GM03348 (cell line): ENCODE measurements around the gene DCLK1.
"Not testable (repeated sequence)": the region's sequence is repeated elsewhere in the genome, so short reads cannot be mapped to it uniquely, and the experiment has no call there.

Source experiments
- DNase-seq: peaks from one replicate; pipeline ENCODE4 v3.0.0; 2012; ENCODE audit warnings: low spot score

DCLK1 gene

DNA sequence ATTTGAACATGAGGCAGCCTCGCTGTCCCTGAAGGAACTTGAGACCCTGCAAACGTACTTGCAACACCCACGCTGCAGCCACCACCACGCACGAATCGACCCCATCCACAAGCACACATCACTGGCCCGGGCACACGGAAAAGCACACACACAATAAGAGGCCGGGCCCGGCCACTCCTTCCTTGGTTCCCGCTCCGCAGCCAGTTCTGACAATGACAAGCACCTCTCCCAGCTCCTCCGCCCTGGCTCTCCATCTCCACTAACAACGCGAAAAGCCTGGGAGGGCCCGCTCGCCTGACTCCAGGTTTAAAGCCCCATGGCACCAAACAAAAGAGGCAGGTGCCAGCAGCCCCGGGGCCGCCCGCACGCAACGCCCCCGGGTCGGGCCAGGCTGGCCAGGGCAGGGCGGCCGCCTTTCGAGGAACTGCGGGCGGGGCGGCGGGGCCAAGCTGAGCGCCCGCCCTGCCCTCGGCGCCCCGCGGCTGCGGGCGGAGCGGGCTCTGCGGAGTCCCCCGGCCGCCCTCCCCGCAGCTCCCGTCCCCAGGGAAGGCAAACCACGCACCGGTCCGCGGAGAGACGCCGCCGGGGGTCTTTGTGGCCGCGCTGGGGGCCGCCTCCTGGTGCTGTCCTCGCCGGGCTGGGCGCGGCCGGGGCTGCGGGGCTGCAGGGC is 495 bp downstream of the DCLK1 start:
- DNase-seq, result peak; percentile 42

DNA sequence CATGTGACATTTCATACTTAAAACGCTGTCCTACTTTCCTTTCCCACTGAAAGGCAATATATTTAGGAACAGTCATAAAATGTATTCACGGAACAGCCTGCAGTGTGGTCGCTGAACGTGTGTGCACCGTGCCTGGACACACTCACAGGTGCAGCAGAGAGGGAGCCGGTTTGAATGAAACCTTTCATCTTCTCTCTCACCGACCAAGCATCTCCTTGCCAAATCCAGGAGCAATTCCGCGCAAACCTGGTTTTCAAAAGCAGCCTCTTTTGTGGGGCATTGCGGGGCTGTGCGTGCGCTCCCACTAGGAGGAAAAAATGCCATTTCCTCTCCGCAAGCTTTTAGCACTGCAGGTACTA is 1.0 kb downstream of the DCLK1 start:
- no peak for DNase-seq

DNA sequence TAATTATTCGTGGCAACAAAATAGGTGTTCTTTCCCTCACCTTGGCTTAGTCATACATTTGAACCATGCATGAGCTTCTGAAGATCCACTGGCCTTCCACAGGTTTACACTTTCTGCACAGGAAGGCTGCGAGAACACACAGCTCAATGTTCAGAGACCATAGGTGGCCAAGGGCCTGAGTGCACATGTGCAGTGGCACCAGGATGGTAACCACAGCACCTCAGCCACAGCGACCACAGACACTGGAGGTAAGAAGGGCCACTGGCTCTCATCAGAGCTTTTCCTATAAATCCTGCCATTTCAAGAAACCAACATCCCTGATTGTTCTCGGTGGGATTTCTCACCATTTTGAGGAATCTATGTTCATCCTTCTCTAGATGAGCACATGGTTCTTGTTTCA is 1.6 kb downstream of the DCLK1 start:
- no peak for DNase-seq

DNA sequence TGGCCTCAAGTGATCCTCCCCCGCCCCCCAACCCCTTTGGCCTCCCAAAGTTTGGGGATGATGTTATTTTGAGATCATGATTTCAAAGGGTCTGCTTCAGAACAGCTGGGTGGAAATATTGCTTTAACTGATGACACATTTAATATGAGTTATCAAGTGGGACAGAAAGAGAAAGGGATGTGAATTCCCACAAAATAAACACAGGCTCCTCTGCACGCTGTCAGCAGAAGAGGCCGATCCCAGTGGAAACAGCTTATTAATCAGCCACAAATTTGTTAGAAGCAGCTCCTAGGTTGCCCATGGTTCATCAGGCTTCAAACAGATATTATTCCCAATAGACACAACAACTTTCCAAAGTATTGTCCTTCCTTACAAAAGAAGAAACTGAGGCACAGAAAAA is 4.7 kb downstream of the DCLK1 start:
- no peak for DNase-seq

DNA sequence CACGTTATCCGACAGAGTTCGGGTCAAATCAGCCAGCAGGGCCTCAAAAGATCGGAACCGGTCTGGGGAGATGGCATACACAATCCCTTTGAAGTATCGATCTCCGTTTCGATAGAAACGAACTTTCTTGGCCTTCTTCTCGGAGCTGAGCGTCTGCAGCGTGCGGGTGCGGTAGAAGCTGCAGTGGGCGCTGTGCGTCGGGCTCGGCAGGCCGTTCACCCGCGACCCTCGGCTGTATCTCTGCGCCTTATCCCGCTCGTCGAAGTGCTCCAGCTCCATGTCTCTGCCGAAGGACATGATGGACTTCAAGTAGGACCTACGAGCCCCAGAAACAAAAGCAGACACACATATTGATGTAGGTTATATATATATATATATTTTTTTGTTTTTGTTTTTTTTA is 5.3 kb downstream of the DCLK1 start:
- DNase-seq, result no peak

DNA sequence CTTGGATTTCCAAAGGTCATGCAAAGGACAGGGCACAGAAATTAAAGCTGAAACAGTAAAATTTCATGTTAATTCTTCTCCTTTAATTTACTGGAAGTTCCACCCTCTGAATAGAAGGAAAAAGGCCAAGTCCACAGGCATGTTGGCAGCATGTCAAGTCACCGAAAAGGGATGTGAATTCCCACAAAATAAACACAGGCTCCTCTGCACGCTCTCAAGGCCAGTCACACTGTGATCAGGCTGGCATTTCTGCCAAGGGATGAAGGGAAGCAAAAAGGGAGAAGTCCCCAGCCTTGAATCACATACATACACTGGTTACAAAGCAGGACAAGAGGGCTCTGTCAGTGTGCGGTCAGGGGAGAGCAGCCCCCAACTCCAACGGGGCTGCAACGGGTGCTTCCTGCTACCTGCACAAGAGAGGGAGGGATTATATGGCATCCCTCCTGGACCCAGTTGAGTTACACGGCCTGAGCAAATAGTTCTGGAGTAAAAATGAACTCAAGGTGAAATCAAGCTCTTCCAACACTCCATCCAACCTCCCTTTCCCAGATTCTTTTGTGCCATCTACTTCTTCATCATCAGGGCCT is 6.9 kb downstream of the DCLK1 start:
- peak; percentile 26 for DNase-seq

DNA sequence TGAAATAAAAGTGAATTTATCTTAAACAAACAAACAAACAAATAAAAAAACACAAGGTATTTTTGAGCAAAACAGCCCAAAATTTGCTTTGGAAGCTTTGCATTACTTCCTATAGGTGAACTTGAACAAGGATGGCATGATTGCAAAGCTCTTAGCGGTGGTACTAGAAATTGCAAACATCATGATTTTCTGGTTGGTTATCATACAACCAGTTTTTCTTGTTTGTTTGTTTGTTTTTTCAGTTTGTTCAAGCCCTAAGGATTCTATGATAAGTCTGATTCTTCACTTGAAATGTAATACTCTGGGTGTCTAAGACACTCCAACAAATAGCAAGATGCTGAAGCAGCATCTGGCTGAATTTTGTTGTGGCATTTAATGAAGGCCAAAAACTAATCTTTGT is 15.9 kb downstream of the DCLK1 start:
- DNase-seq, result no peak

DNA sequence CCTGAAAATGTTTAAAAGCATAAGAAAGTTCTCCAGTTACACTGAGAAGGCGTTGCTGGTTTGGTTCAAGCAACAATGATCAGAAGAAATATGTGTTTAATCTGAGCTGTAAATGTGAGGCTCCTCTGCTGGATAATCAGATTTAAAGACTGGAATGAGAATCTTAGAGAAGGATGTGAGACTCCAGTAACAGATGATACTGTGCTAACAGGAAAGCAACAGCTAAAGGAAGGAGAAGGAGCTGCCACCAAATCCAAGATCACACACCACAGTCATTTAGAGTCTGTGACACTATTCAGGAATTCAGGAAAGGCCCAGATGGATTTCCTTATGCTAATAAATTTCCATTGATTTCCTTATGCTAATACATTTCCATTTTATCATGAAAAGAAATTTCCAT is 16.9 kb downstream of the DCLK1 start:
- DNase-seq, result no peak

DNA sequence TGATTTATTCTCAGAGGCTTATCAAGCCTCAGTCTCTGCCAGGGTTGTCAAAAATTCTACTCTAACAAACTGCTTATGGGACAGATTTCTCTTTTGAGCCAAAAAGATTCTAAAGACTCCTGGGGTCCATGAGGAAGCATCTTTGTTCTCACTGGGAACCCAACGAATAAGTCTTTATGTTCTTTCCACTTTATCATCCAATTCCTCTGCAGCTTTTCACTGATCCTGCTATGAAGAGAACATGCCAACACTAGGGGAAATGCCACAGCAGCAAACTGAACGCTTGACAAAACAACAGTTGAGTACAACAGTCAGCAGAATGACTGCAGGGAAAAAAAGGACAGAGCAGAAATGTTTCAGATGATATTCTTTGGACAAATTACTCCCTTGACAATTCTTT is 22.2 kb downstream of the DCLK1 start:
- DNase-seq, result no peak

DNA sequence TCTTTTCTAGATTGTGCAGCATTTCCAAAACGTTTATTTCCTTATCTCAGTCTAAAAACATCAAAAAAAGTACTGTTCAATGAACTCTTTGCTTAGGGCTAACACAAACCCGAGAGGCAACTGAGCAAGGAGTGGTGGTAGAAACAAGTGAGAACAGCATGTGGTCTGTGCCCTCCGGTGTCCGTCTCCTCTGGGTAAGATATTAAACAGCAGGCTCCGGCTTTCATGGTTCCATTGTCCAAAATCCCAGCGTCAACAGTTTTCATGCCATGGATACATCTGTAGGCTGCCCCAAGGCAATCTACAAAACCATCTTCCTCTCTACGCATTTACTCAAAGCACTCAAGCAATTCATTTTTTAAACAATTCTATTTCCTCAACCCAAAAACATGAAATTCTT is 22.8 kb downstream of the DCLK1 start:
- DNase-seq, result no peak

DNA sequence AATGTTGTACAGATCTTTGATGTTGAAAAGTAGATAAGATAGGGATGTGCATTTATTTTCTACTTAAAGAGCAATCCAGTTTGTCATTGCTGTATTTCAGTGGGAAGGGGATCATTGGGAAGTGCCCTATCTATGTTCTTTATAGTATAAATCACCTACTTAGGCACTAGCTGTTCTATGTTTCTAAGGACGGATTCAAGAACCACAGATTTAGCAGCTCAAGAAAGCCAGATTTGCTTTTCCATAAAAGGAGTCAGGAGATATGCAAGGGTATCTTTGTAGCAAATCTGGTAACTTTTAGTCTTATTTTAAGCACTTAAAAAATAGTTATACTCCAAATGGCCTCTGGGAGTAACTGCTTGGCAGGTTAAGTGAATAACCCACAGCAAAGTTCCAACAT is 23.7 kb downstream of the DCLK1 start:
- no peak for DNase-seq

DNA sequence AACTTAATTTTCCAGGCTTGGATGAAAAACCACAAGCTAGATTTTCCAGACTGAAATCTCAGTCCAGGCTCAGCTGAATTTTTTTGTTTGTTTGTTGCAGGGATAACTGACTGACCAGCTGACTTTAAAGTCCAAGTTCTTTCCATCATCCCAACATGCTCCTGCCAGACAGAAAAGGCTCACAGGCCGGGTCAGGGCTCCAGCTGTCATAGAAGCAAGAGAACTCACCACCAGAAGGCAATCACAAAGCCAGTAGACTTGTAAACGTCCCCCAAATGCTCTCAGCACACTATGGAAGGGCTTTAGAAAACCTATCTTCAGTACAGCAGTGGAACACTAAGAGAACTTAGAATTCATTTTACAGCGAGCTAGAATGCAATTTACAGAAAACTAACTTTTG is 25.5 kb downstream of the DCLK1 start:
- no peak for DNase-seq

DNA sequence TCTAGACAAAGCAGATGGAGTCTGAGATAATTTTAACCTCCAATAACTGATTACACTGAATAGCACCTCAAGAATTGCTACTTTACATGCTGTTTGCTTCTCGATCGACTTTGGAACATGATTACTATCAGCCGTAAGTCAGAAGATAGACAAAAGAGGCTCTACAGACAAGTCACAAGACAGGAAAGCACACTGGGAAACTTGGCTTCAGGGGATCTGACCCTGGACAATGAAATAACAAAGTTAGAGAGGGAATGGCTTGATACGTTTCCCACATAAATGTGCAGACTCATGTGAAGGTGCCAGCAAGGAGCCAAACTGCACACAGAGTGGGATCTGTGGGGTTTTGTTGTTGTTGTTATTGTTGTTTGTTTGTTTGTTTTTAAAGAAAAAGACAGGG is 28.5 kb downstream of the DCLK1 start:
- no peak for DNase-seq

DNA sequence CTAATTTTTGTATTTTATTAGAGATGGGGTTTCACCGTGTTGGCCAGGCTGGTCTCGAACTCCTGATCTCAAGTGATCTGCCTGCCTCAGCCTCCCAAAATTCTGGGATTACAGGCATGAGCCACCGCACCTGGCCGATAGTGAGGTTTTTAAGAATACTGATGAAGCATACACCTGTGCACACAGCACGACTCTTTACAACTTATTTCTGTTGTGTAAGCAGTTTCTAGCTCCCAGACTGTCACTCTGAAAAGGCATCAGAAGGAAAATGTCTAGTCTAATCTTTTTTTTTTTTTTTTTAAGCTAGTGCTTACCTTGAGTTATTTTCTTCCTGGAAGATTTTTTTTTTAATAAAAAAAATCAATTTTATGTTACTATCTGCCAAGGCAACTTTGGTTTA is 29.3 kb downstream of the DCLK1 start:
- DNase-seq, result not testable (repeated sequence)

DNA sequence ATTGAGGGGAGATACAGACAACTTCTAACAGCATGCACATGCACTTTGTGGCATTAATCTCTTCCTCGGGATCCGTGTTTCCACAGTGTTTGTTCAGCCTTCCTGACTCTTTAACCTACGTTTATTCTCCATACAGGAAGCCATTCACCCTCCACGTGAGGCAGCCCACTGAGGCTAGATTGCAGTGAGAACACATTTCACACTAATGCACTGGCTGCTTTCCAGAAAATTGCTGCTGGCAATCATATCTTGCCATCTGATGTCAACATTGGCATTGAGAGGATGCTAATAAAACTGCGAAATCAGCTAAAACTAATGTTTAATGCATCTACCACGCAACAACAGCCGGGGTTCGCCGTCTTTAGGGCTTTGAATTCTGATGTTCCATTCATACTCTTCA is 30.0 kb downstream of the DCLK1 start:
- DNase-seq, result no peak

DNA sequence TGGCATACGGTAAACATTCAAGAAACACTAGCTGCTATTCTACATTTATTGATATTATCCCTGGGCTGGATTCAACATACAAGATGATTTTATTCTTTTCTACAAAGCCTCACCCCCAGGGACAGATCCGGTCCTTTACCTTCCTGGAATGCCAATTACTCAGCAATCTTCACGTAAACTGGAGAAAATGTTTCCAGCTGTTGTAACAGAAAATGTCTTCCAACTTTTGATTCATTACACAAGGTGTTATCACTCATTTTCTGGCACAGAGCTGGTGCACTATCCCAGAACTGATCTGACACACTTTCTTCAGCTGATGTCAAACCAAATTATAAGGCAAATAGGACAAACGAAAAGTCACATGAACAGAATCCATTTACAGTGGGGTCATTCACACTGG is 33.1 kb downstream of the DCLK1 start:
- DNase-seq, result no peak

DNA sequence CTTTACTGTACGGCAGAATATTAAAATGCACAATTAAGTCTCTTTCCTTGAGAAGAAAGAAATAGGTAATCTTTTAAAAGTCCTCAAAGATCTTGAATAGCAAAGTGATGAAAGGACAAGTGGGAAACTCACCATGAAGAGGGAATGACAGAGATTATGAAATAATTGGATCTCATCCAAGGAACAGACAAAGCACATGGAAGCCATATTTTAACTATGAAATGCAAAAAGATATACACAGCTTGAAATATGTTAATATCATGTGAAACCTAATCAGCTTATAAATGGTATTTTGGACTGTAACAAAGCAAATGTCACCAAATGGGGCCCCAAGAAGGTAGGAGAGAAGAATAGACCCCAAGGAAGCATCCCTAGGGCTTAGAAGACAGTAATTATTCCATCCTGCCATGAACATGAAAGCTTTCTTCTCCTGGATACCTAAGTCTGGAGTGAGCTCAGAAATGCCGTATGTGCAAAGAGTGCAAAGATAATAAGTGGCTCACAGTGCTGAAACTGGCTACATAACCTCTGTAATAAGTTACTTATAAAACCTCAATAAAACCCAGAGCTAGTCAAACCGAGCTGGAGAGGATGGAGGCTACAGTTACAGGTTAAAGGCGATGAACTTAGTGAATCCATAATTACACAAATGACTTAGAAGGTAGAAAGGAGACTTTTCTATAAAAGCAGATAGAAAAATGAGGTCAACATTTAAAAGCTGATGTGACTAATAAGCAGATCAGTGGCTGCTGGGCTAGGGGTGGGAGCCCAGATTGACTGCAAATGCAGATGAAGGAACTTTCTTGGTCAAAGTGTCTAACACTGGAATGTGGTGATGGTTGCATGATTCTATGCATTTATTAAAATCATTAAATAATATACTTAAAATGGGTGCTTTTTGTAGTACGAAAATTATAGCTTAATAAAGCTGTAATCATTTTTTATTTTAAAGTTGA is 34.4 kb downstream of the DCLK1 start:
- DNase-seq, result no peak

DNA sequence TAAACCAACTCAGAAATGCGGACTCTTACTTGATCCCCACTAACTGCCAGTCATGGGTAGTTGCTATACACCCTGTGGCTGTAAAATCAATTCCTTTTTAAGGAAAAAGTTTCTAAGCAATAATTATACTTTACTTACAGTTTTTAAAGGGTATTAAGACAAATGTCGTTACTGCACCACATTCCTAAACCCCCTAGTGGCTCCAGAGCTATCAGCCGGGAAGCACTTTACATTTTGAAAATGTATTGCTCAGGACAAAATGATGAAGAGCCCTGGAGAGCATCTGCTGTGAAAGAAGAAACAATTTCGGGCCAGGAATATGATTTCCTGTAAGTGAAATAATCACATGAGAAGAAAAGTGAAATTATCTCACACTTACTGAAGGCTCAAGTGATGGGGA is 36.7 kb downstream of the DCLK1 start:
- DNase-seq, result no peak

DNA sequence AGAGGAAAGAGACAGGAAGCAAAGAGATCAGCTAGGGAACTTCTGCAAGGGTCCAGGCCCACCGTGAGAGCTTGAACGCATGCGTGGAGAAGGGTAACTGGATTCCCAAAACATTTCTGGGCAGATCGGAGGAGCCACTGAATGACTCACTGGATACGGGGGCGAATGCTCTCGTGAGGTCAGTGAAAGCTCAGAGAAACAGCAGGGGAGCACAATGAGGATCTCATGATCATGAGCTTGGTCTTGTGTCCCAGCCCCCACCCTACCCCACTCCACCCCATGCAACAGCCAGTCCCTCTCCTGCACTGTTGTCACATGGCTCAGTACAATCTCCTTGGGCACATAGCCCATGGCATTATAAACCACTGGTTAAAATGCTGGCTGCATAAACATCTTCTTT is 40.6 kb downstream of the DCLK1 start:
- DNase-seq, result peak; percentile 26

DNA sequence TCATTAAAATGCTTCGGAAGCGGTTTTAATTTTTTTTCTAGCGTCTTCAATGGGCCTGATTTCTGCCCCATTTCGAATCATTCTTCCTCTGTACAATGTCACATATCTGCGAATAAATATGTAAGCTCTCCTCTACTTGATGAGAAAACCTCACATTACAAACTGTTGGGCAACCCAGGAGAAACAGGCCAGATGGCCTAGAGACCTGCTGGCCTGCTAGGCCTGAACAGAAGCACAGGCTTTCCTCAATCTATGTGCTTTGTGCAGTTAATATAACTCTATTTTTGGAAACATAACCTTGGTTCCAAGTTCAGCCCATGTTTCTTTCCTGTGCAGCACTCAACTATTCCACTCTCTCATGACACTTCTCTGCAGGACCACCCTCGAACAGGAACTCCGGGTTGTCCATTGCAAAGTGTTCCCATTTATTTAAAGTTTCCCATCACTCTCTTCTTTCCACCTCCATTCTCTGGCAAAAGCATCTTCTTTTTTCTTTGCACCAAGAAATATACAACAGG is 42.0 kb downstream of the DCLK1 start:
- DNase-seq, result no peak

DNA sequence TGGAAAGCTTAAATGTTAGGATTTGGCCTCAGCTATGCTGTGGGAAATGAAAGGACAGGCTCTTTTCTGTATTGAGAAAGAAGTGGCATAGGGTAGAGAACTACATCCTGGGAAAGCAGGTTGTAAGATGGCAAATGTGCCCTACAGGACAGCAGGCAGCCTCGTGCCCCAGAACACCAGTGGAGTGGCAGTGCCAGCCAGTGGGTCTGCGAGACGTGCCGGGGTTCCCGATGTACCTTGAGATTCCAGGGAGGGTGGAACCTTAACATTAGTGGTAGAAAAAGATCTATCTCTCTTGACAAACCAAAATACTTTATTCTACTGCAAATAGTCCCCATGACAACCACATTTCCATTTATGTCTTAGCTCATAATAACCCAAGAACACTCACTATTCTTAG is 42.7 kb downstream of the DCLK1 start:
- DNase-seq, result no peak

DNA sequence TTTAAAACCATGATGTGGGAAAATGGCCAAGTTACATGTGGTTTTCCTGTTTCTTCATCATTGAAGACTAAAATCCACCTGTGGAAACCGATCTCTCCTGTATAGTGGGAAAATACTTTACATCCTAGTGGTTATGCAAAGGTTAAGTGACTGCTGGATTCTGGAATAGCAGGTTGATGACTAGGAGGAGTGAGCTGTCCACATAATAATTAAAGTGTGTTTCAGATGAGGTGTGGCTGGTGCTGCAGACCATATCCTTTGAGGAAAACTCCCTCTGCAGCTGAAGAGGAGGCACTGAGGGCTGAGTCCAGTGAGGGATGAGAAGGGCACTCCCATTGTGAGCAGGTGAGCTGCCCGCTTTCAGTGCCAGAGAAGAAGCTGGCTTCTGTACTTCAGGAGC is 43.2 kb downstream of the DCLK1 start:
- no peak for DNase-seq

DNA sequence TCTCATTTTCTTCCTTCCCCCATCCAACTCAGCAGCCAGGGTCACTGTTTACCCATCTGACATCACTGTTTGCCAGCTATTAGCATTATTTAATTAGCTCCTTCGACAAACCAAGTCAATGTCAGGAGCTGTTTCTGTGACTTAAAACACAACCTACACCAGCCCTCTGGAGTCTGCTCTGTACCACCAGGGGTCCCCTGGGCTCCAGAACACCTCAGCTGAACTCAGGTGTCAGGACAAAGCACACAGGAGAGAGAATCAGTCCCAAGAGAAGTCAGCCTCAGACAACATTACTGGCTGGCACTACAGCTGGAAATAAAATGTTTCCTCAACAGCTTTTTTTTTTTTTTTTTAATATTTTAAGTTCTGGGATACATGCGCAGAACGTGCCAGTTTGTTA is 45.1 kb downstream of the DCLK1 start:
- DNase-seq, result no peak
